IPS-18c (cell line): Measurements from ENCODE around the gene KRTAP5-4.
A peak's percentile ranks its signal among the peaks of the same experiment; 100 is the strongest.
"Not testable (repeated sequence)": the region's sequence is repeated elsewhere in the genome, so short reads cannot be mapped to it uniquely, and the experiment has no call there.

Experiments
- H3K4me3 ChIP-seq: 2 replicates; pipeline ENCODE4 v1.7.0; 2013; ENCODE audit warnings: low read depth, mild to moderate bottlenecking, low read length, moderate library complexity; ENCODE audit not compliant: insufficient read depth
- H3K9me3 ChIP-seq: one replicate; pipeline ENCODE4 v1.6.1; 2013; ENCODE audit warnings: mild to moderate bottlenecking, low read length, moderate library complexity; ENCODE audit not compliant: control insufficient read depth, insufficient read depth

The KRTAP5-4 gene

GRCh38 chr11:1596576-1597121 lies 25.3 kb downstream of the KRTAP5-4 start:
- not testable (repeated sequence) for H3K4me3 ChIP-seq, H3K9me3 ChIP-seq

GRCh38 chr11:1595994-1596575 lies 25.9 kb downstream of the KRTAP5-4 start:
- H3K4me3 ChIP-seq, H3K9me3 ChIP-seq: not testable (repeated sequence)

GRCh38 chr11:1592628-1593027 lies 29.3 kb downstream of the KRTAP5-4 start:
- Histone ChIP-seq H3K9me3 (no peaks in the 10 kb centered on the region), H3K4me3 (no peak overlapping the region)

GRCh38 chr11:1589996-1590395 lies 31.9 kb downstream of the KRTAP5-4 start:
- no peaks in the 10 kb centered on the region for H3K9me3 ChIP-seq

GRCh38 chr11:1589191-1589963 lies 32.6 kb downstream of the KRTAP5-4 start:
- not testable (repeated sequence) for H3K9me3 ChIP-seq, H3K4me3 ChIP-seq

More at GRCh38 chr11:1589996-1590395, 31.9 kb downstream of the KRTAP5-4 start:
- no peak overlapping the region for H3K4me3 ChIP-seq

GRCh38 chr11:1586699-1587098 lies 35.2 kb downstream of the KRTAP5-4 start:
- H3K4me3 ChIP-seq = no peak overlapping the region

GRCh38 chr11:1584661-1585370 lies 37.1 kb downstream of the KRTAP5-4 start, which contains the start of gene KRTAP5-1:
Gene KRTAP5-1 (minus strand): TSS chr11:1585283. CDS start chr11:1585249, 34 bp downstream.
- H3K4me3 ChIP-seq, H3K9me3 ChIP-seq: not testable (repeated sequence)

More at GRCh38 chr11:1586699-1587098, 35.2 kb downstream of the KRTAP5-4 start:
- no peaks in the 10 kb centered on the region for H3K9me3 ChIP-seq

GRCh38 chr11:1582909-1583308 lies 39.0 kb downstream of the KRTAP5-4 start:
- H3K9me3 ChIP-seq = not testable (repeated sequence)

GRCh38 chr11:1581976-1582375 lies 40.0 kb downstream of the KRTAP5-4 start:
- H3K9me3 ChIP-seq = no peaks in the 10 kb centered on the region
- H3K4me3 ChIP-seq = no peak overlapping the region

More at GRCh38 chr11:1582909-1583308, 39.0 kb downstream of the KRTAP5-4 start:
- not testable (repeated sequence) for H3K4me3 ChIP-seq

- H3K9me3 ChIP-seq = no peaks in the 10 kb centered on the region
These were observed 45.1 kb downstream of the KRTAP5-4 start for GRCh38 chr11:1576825-1577224.

GRCh38 chr11:1575756-1576155 lies 46.2 kb downstream of the KRTAP5-4 start:
- not testable (repeated sequence) for H3K4me3 ChIP-seq, H3K9me3 ChIP-seq

More at GRCh38 chr11:1576825-1577224, 45.1 kb downstream of the KRTAP5-4 start:
- no peak overlapping the region for H3K4me3 ChIP-seq

- H3K4me3 ChIP-seq = no peak overlapping the region
- H3K9me3 ChIP-seq = no peaks in the 10 kb centered on the region
These were observed 47.0 kb downstream of the KRTAP5-4 start for GRCh38 chr11:1574933-1575242.

- H3K9me3 ChIP-seq = no peaks in the 10 kb centered on the region
- H3K4me3 ChIP-seq = peak overlapping the region; percentile 52
These were observed 47.6 kb downstream of the KRTAP5-4 start for GRCh38 chr11:1574238-1574932.

GRCh38 chr11:1573903-1574237 lies 48.1 kb downstream of the KRTAP5-4 start:
- peak overlapping the region; percentile 52 for H3K4me3 ChIP-seq
- no peaks in the 10 kb centered on the region for H3K9me3 ChIP-seq

- Histone ChIP-seq H3K9me3 (no peaks in the 10 kb centered on the region), H3K4me3 (peak overlapping the region; percentile 50)
These were observed 48.6 kb downstream of the KRTAP5-4 start for GRCh38 chr11:1573077-1573902.

GRCh38 chr11:1572197-1573076 lies 49.5 kb downstream of the KRTAP5-4 start, which contains the start of gene DUSP8:
Gene DUSP8 (minus strand): TSS chr11:1572271. CDS start chr11:1565826, 6,445 bp downstream.
- no peaks in the 10 kb centered on the region for H3K9me3 ChIP-seq
- H3K4me3 ChIP-seq = peak within 1 kb of the TSS; percentile 50
